GM18526 (cell line): ENCODE results near the gene MBP.

Experiments used
- POLR2A ChIP-seq: IDR thresholded peaks from 3 replicates; pipeline ENCODE4 v1.6.1; 2011; ENCODE audit not compliant: insufficient read length; ENCODE audit errors: extremely low read depth

Gene MBP

GRCh38 chr18:77067291-77068061, 65.1 kb downstream of the MBP start:
- no peak for TF ChIP-seq POLR2A

- TF ChIP-seq POLR2A = no peak
Measured at GRCh38 chr18:77066689-77067088, 65.9 kb downstream of the MBP start.

GRCh38 chr18:77066101-77066500, 66.5 kb downstream of the MBP start:
- TF ChIP-seq POLR2A = no peak

- no peak for TF ChIP-seq POLR2A
Measured at GRCh38 chr18:77065221-77065981, 67.2 kb downstream of the MBP start.

- peak; percentile 18 for TF ChIP-seq POLR2A
Measured at GRCh38 chr18:77063260-77063659, 69.3 kb downstream of the MBP start.

GRCh38 chr18:77062518-77063003, 70.0 kb downstream of the MBP start:
- no peak for TF ChIP-seq POLR2A

GRCh38 chr18:77061946-77062517, 70.6 kb downstream of the MBP start:
- no peak for TF ChIP-seq POLR2A

- no peak for TF ChIP-seq POLR2A
Measured at GRCh38 chr18:77061281-77061945, 71.2 kb downstream of the MBP start.

GRCh38 chr18:77060151-77060550, 72.4 kb downstream of the MBP start:
- no peak for TF ChIP-seq POLR2A

GRCh38 chr18:77059294-77059916, 73.2 kb downstream of the MBP start:
- no peak for TF ChIP-seq POLR2A

- TF ChIP-seq POLR2A = no peak
Measured at GRCh38 chr18:77058290-77058835, 74.2 kb downstream of the MBP start.

- TF ChIP-seq POLR2A = no peak
Measured at GRCh38 chr18:77057006-77057395, 75.6 kb downstream of the MBP start.

- TF ChIP-seq POLR2A = no peak
Measured at GRCh38 chr18:77056344-77057005, 76.1 kb downstream of the MBP start.
